ENCODE measurements around the gene SURF1.

SURF1 gene

DNA sequence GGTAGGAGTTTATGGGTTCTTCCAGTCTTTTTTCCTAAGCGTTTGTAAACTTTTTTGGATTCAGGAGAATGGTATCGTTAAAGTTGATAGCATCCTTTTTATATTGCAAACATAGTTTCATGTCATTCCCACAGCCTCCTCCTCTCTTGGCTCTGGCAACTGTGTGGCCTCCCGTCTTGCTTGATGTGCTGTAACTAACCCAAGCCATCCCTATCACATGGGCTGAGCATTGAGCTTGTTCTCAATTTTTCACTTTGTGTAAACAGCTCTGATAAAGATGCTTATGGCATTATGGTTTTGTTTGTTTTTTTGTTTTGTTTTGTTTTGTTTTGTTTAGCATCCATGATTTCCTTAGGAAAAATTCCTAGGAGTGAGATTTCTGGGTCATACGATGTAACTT, 24.4 kb upstream of the SURF1 start:
- Histone ChIP-seq H3K4me2 (ENCODE audit: low read depth, low read length, poor library complexity, severe bottlenecking) (no peak overlapping the region), H3K27me3 (ENCODE audit: low read length) (no peaks in the 10 kb centered on the region)

DNA sequence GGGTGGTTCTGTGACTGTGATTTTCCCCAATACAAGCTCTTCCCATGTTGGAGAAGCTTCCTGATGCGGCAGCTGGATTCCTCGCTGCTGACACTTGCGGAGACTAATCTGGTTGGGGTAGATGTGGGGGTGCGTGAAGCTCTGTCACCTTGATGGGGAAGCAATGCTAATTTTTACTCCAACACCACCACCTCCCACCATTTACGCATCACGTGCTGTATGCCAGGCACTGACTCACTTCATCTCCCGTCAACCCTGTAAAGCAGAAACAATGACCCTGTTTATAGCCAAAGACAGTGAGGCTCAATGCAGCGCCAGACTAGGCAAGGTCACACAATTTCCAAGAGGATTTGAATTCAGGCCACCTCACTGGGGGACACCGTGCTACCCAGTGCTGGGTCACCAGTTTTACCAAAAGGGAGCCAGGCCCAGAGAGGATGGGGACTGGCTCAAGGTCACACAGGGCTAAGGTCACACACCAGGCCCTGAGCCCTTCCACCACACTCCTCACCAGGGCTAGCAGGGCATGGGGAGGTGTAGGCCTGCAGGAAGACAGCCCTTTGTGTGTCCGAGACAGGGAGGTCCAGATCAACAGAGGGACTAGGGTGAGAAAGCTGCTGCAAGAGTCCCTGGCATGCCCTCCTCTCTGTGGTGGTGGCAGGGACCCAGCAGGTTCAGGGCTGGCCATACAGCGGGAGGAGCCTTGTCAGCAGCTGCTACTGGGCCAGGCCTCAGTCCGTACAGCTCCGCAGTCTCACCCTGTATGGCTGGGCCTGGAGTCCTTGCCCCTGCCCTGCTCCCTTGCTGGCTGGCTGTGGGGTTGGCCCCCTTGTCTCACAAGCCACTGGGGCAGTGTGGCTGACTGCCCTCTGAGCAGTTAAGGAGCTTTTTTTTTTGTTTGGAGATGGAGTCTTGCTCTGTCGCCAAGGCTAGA, 23.1 kb upstream of the SURF1 start:
- Histone ChIP-seq H3K9me2 (replicated peaks; ENCODE audit: insufficient read depth, low read length) (no peaks in the 10 kb centered on the region), H3K27ac (ENCODE audit: low read depth, low read length) (no peak overlapping the region), H3K9ac (ENCODE audit: low read length) (no peak overlapping the region), H3K79me2 (ENCODE audit: insufficient read depth, low read length) (peaks cover 12% of the 10 kb centered on the region), H3K36me3 (ENCODE audit: low read length) (no peaks in the 10 kb centered on the region), H3K4me3 (ENCODE audit: insufficient read depth, low read length, poor library complexity, severe bottlenecking) (no peak overlapping the region), H3F3A (ENCODE audit: insufficient read depth) (peaks cover 5% of the 10 kb centered on the region; the same call in 1 of the 2 replicates), H3K27me3 (ENCODE audit: low read length) (no peaks in the 10 kb centered on the region), H3K4me2 (ENCODE audit: low read depth, low read length, poor library complexity, severe bottlenecking) (no peak overlapping the region), H4K20me1 (ENCODE audit: low read depth, low read length) (no peaks in the 10 kb centered on the region), H3K9me3 (ENCODE audit: insufficient read depth, low read length) (no peaks in the 10 kb centered on the region; the same call in 1 of the 2 replicates), H2AFZ (ENCODE audit: low read depth, low read length, severe bottlenecking) (no peak overlapping the region)
- TF ChIP-seq, protein P1, sequence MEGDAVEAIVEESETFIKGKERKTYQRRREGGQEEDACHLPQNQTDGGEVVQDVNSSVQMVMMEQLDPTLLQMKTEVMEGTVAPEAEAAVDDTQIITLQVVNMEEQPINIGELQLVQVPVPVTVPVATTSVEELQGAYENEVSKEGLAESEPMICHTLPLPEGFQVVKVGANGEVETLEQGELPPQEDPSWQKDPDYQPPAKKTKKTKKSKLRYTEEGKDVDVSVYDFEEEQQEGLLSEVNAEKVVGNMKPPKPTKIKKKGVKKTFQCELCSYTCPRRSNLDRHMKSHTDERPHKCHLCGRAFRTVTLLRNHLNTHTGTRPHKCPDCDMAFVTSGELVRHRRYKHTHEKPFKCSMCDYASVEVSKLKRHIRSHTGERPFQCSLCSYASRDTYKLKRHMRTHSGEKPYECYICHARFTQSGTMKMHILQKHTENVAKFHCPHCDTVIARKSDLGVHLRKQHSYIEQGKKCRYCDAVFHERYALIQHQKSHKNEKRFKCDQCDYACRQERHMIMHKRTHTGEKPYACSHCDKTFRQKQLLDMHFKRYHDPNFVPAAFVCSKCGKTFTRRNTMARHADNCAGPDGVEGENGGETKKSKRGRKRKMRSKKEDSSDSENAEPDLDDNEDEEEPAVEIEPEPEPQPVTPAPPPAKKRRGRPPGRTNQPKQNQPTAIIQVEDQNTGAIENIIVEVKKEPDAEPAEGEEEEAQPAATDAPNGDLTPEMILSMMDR (IDR thresholded peaks at IDR 0.05; ENCODE audit: insufficient read depth, low read length, poor library complexity, severe bottlenecking) = no peak
- no peak for TF ChIP-seq EZH2phosphoT487 (conservative IDR thresholded peaks at IDR 0.05; ENCODE audit: low read length)

More for the DNA sequence above, 24.4 kb upstream of the SURF1 start:
- Histone ChIP-seq H3K36me3 (ENCODE audit: low read length) (no peaks in the 10 kb centered on the region), H3K27ac (ENCODE audit: low read depth, low read length) (no peak overlapping the region), H4K20me1 (ENCODE audit: low read depth, low read length) (no peaks in the 10 kb centered on the region), H3K4me3 (ENCODE audit: insufficient read depth, low read length, poor library complexity, severe bottlenecking) (no peak overlapping the region), H3K9me3 (ENCODE audit: insufficient read depth, low read length) (no peaks in the 10 kb centered on the region; the same call in 1 of the 2 replicates), H3K9ac (ENCODE audit: low read length) (no peak overlapping the region), H3F3A (ENCODE audit: insufficient read depth) (peaks cover 5% of the 10 kb centered on the region; the same call in 1 of the 2 replicates), H2AFZ (ENCODE audit: low read depth, low read length, severe bottlenecking) (no peak overlapping the region), H3K79me2 (ENCODE audit: insufficient read depth, low read length) (no peaks in the 10 kb centered on the region), H3K9me2 (replicated peaks; ENCODE audit: insufficient read depth, low read length) (no peaks in the 10 kb centered on the region)
- TF ChIP-seq, protein P1 (IDR thresholded peaks at IDR 0.05; ENCODE audit: insufficient read depth, low read length, poor library complexity, severe bottlenecking) = no peak
- no peak for TF ChIP-seq EZH2phosphoT487 (conservative IDR thresholded peaks at IDR 0.05; ENCODE audit: low read length)

DNA sequence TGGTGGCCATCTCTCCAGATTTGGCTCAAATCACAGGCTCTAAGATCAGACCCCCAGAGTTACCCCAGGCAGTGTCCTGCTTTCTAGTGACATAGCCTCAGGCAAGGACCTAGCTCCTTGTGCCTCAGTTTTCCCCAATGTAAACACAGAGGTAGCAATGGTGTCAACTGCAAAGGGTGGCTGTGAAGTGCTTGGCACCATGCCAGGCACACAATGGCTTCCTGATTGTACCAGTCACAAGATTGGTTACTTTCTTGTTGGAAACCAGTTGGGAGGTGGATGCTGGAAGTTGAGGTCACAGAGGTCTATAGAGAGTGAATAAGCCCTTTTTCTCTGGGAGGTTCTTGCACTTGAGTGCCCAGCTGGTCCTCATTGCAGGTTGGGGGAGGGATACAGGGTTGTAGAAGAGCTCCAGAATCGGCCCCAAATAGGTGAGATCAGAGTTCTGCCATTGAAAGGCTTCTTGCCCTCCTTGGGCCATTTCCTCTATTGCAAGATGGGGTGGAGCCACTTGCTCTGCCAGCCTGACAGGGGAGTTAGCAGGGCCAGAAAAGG, 22.2 kb upstream of the SURF1 start:
- Histone ChIP-seq H3K9me3 (ENCODE audit: insufficient read depth, low read length) (no peaks in the 10 kb centered on the region; the same call in 1 of the 2 replicates), H3K79me2 (ENCODE audit: insufficient read depth, low read length) (peaks cover 21% of the 10 kb centered on the region), H3K4me3 (ENCODE audit: insufficient read depth, low read length, poor library complexity, severe bottlenecking) (no peak overlapping the region), H3K36me3 (ENCODE audit: low read length) (no peaks in the 10 kb centered on the region), H4K20me1 (ENCODE audit: low read depth, low read length) (no peaks in the 10 kb centered on the region), H3K27me3 (ENCODE audit: low read length) (no peaks in the 10 kb centered on the region), H3K9ac (ENCODE audit: low read length) (no peak overlapping the region), H3F3A (ENCODE audit: insufficient read depth) (peaks cover 5% of the 10 kb centered on the region; the same call in 1 of the 2 replicates), H3K4me2 (ENCODE audit: low read depth, low read length, poor library complexity, severe bottlenecking) (no peak overlapping the region), H3K27ac (ENCODE audit: low read depth, low read length) (no peak overlapping the region), H2AFZ (ENCODE audit: low read depth, low read length, severe bottlenecking) (no peak overlapping the region), H3K9me2 (replicated peaks; ENCODE audit: insufficient read depth, low read length) (no peaks in the 10 kb centered on the region)
- no peak for TF ChIP-seq EZH2phosphoT487 (conservative IDR thresholded peaks at IDR 0.05; ENCODE audit: low read length)
- TF ChIP-seq, protein P1 (IDR thresholded peaks at IDR 0.05; ENCODE audit: insufficient read depth, low read length, poor library complexity, severe bottlenecking) = no peak
